GM21619 (cell line): Measurements from ENCODE around the gene B3GALT5.
"Not testable (repeated sequence)": the region's sequence is repeated elsewhere in the genome, so short reads cannot be mapped to it uniquely, and the experiment has no call there.

ENCODE experiments used
- ATAC-seq: cut with Tn5 transposase; IDR thresholded peaks from one replicate; pipeline ENCODE4 v1.9.1; 2021; ENCODE audit not compliant: unreplicated experiment

Gene B3GALT5

GRCh38 chr21:39666026-39666425 lies 53.3 kb downstream of the B3GALT5 start:
- ATAC-seq, result no peak

GRCh38 chr21:39666681-39667315 lies 54.1 kb downstream of the B3GALT5 start:
- no peak for ATAC-seq

DNA sequence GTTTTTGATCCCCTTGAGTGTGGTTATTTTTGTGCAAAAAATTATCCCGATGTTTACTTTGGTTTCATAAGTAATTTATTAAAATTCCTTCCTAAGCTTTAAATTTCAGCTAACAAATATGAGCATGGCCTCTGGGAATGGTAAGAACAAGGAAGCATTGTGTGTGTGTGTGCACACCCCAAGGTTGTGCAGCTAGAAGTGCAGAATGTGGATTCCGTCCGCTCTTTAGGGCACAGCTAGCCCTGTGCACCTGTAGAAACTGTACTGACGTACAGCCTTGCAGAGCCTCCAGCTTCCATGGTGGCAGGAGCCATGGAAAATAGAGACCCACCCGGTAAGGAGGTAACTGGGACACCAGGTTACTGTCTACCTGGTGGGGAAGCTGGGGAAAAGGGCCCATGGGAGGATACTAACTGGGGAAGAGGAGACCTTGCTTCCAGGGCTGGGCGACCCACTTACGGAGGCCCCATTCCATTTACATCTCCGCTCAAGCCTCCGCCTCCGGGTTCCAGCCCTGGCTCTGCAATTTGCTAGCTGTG lies 54.7 kb downstream of the B3GALT5 start:
- ATAC-seq, result no peak

DNA sequence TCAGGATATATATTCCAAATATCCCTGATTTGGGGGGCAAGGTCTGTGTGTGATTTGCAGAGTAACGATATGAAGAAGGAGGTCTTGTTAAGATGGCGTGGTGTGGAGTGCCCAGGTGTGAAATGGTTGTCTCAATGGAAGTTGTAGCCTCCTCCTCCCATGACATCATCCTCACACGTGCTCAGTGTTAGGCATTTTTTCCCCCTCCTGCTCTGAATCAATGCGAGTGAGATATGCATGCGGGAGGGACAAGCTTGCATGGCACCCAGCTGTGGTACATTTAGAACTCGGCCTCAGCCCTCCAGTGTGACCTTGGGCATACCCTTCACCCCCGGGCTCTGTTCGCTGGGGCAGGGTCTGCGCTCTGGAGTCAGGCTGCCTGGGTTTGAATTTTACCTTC lies 55.6 kb downstream of the B3GALT5 start:
- no peak for ATAC-seq

DNA sequence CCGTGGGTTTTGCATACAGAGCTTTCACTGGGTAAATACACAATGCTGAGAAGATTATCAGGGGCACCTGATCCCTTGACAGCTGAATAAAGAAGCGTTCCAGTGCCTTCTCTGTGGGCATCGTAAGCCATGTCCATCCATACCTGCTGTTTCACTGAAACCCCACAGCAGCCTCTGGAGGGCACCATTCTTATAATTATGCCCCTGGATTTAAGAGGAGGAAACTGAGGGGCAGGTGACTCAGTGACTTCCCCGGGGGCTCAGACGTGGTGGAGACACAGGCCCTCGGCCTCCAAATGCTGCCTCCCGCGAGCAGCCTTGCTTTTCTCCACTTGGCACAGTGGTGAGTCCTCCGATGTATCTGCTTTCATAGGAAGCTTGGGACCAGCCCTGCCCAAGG lies 56.7 kb downstream of the B3GALT5 start:
- ATAC-seq, result no peak

DNA sequence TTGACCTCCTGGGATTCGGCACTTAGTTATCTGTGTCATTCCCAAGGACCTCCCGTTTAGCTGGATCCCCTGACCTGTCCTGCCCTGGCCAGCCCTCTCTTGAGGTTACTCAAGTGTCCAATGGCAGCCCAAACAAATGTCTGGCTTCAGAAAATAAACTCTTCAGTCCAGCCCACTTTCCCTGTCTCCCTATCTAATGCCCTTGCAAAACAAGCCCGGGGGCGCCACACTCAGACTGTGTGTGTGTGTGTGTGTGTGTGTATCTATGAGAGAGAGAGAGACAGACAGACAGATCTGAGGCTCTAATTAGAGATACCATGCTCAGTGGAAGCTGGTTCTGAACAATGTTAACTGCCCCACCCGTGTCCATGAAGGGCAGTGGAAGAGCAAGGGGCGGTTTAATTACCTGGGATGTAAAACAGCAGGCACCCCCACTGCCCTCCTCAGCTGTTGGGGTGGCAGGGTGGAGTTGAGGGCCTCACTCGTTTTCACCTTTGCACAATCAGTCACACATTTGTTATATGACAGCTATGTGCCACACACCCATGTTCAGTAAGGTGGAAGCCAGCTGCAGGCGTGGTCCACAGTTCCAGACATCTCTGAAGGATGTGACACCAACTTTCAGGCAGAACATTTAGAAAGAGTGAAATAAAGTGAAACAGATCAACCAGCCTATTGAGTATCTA lies 57.4 kb downstream of the B3GALT5 start:
- ATAC-seq, result no peak

DNA sequence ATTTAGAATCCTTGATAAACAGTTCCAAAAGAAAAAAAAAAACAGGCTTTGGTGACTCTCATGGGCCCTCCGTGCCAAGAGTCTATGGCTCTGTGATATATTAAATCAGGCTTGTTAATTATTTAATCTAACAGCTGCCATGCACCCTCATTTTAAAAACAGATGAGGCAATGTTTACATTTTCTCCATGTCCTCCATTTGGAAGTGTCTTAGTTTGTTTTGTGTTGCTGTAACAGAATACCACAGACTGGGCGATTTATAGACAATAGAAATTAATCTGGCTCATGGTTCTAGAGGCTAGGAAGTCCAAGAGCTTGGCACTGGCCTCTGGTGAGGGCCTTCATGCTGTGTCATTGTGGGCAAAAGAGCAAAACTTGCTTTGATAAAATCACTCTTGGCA lies 58.0 kb downstream of the B3GALT5 start:
- no peak for ATAC-seq

GRCh38 chr21:39671986-39672385 lies 59.2 kb downstream of the B3GALT5 start:
- no peak for ATAC-seq

DNA sequence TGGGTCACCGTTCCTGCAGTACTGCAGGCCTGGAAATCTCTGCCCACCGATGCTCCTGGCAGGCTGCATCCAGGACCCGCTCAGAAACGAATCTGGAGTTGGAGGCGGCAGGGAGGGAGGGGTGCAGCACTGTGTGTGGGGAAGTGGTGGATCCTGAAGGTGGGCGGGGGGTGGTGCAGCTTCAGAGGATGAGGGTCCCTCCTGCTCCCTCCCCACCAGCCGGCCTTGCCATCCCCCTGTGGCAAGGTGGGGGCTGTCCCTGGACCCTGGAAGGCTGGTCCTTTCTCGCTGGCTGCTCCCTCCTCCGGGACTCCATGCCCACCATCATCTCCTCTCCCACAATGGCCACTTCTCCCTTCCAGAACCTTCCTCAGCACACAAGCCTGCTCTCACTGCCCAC lies 60.4 kb downstream of the B3GALT5 start:
- ATAC-seq, result no peak

DNA sequence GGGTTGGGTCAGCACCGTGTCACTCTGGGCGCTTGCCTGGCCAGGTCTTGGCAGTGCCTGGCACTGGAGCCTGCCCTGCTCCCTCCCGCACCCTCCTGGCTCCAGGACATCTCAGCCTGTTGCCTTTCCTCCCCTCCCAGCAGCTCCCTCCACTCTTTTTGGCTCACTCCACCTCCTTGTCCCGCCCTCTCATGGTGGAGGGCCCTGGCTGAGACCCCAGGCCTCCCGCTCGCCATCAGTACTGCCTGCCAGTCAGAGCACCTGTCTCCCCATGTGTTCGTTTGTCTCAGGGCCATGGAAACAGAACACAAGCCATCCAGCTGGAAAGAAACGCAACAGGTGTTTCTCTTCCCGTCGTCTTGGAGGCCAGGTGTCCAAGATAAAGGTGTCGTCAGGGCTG lies 61.0 kb downstream of the B3GALT5 start:
- ATAC-seq, result no peak

- ATAC-seq, result no peak
These were observed 62.1 kb downstream of the B3GALT5 start for GRCh38 chr21:39674801-39675200.

DNA sequence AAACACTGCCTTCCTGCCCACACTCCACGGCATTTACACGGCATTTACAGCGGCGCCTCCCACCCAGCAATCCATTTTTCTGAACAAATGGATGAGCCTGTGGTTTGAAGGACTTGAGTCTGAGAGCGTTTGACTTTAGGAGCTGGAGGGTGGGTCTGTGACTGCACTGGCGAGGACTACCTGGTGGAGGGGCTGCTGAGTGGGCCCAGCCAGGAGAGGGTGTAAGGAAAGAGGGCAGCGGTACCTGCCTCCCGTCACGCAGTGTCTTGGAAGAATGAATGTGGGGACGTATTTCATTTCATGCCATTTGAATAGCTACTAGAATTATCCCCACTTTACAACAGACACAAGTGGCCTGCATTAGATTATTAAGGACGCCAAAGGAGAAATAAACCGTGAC lies 62.9 kb downstream of the B3GALT5 start:
- ATAC-seq, result no peak

- no peak for ATAC-seq
These were observed 63.4 kb downstream of the B3GALT5 start for GRCh38 chr21:39675993-39676661.

GRCh38 chr21:39680216-39680615 lies 67.5 kb downstream of the B3GALT5 start:
- no peak for ATAC-seq

DNA sequence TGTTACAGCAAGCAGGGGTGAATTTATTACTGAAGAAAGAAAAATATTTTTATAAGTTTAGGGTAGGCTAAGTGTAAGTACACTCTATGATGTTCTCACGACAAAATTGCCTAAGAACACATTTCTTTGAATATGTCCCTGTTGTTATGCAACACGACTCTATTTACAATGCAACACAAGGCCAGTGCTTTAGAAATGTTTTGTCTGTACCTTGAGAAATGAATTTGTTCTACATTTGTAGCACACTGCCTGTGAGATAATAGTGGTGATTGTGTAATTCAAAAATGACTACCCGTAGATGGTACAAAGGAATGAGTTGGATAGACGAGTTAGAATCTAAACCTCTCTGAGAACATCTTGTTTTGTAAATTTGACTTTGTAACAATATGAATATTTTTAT lies 68.5 kb downstream of the B3GALT5 start:
- no peak for ATAC-seq

- ATAC-seq, result no peak
These were observed 69.1 kb downstream of the B3GALT5 start for GRCh38 chr21:39681845-39682244.

DNA sequence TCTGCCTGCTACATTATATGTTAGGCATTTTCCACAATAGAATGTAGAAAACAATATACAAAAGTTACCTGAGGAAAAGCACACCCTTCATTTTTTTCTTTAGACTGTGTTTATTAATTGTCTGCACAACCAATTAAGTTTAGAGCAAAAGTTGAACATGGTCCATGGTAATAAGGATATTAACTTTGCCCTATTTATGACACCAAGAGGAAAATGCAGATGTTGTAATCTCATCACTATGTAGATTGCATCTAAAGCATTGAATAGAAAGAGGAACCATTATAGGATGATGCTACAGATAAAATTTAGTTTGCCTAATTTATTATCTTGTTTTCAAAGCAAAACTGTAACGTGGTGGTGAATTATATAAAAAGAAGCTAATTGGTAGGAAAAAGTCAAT lies 72.5 kb downstream of the B3GALT5 start:
- no peak for ATAC-seq

GRCh38 chr21:39685991-39686390 lies 73.3 kb downstream of the B3GALT5 start:
- ATAC-seq, result no peak

- no peak for ATAC-seq
These were observed 74.1 kb downstream of the B3GALT5 start for GRCh38 chr21:39686646-39687468.

- no peak for ATAC-seq
These were observed 75.3 kb downstream of the B3GALT5 start for GRCh38 chr21:39688010-39688409.

- ATAC-seq, result not testable (repeated sequence)
These were observed 77.1 kb downstream of the B3GALT5 start for GRCh38 chr21:39689860-39690259.
